ENCODE results near the gene GLYAT.

The GLYAT gene

DNA sequence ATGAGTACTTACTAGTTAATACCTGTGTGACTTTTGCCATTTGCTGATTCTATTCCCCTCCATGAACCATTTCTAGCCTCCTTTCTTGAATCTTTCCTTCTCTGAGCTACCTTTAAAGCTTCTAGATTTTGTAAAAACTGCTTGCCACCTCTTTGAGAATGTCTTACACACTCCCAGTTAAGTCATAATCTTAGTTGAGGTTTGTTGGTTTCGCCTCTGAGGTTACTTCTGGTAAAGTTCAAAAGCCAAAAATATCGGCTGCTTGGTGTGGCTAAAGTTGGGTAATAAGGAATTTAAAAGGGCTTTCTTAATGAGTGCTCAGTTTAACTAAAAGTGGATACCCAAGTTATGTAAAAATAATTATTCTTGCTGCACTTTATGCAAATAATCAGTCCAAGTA is 10.4 kb upstream of the GLYAT start:
- Histone ChIP-seq H2BK5ac (ENCODE audit: low read depth, low read length, poor library complexity, severe bottlenecking) (no peak overlapping the region), H4K91ac (ENCODE audit: low read length) (no peak overlapping the region), H2BK12ac (ENCODE audit: low read length in 2 of 2) (no peak overlapping the region), H2BK15ac (ENCODE audit: low read depth, poor library complexity, severe bottlenecking) (no peak overlapping the region), H2AK5ac (ENCODE audit: low read length, severe bottlenecking) (no peak overlapping the region), H2AFZ (ENCODE audit: low read depth, low read length) (no peak overlapping the region), H3K18ac (ENCODE audit: low read depth in 1 of 2, low read length in 2 of 2) (no peak overlapping the region), H3K4ac (ENCODE audit: low read depth in 1 of 2, low read length in 2 of 2) (no peak overlapping the region), H3K27me3 (ENCODE audit: control insufficient read depth in 1 of 2, insufficient read depth in 1 of 2, low read length in 2 of 2) (no peaks in the 10 kb centered on the region), H3K4me1 (ENCODE audit: control insufficient read depth, insufficient read depth, low read depth, low read length) (peaks cover 4% of the 10 kb centered on the region), H3K9ac (ENCODE audit: low read length) (no peak overlapping the region), H3K14ac (ENCODE audit: low read length in 2 of 2) (no peak overlapping the region), H3K27ac (ENCODE audit: low read length, poor library complexity, severe bottlenecking) (no peak overlapping the region), H3K4me2 (ENCODE audit: low read length, poor library complexity, severe bottlenecking) (no peak overlapping the region), H3K9me3 (ENCODE audit: control insufficient read depth, low read length) (peaks cover 8% of the 10 kb centered on the region), H3K23ac (ENCODE audit: low read length in 2 of 2) (no peak overlapping the region), H2BK120ac (ENCODE audit: low read depth, low read length) (no peak overlapping the region), H3K4me3 (ENCODE audit: insufficient read depth in 1 of 2, low read depth in 1 of 2, low read length in 2 of 2) (no peak overlapping the region), H4K8ac (ENCODE audit: low read length) (no peak overlapping the region), H3K79me1 (replicated peaks; ENCODE audit: low read length, poor library complexity, severe bottlenecking) (no peaks in the 10 kb centered on the region), H3K36me3 (ENCODE audit: control insufficient read depth in 1 of 2, insufficient read depth in 2 of 2, low read depth in 1 of 2, low read length in 2 of 2) (no peaks in the 10 kb centered on the region)
- DNase-seq: no peak
- 83% methylated on average over 2 of the region's 2 CpGs for WGBS

DNA sequence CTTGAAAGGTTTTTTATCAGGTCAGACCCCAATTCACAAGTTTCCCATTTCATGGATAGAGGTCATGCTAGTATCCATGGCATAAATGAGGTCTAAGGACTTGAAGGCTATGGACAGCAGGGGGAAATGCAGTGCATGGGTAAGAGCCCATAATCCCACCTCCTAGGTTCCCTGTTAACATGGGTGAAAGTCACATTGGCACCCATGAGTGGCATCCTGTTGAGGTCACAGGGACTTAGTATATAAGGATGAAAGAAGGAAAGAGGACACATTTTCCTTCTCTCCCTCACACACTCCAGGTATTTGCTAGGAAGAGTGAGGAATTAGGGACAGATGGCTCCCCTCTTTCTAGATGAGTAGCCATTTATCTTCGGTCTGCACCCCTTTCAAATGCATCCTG is 9.4 kb upstream of the GLYAT start:
- no peak for DNase-seq
- H3K14ac ChIP-seq (ENCODE audit: low read length in 2 of 2): no peak overlapping the region
- H4K91ac ChIP-seq (ENCODE audit: low read length): no peak overlapping the region
- H3K4me3 ChIP-seq (ENCODE audit: insufficient read depth in 1 of 2, low read depth in 1 of 2, low read length in 2 of 2): no peak overlapping the region
- H3K79me1 ChIP-seq (replicated peaks; ENCODE audit: low read length, poor library complexity, severe bottlenecking): no peaks in the 10 kb centered on the region
- H2AK5ac ChIP-seq (ENCODE audit: low read length, severe bottlenecking): no peak overlapping the region
- H2AFZ ChIP-seq (ENCODE audit: low read depth, low read length): no peak overlapping the region
- no peak overlapping the region for H2BK120ac ChIP-seq (ENCODE audit: low read depth, low read length)
- H3K4ac ChIP-seq (ENCODE audit: low read depth in 1 of 2, low read length in 2 of 2): no peak overlapping the region
- H3K18ac ChIP-seq (ENCODE audit: low read depth in 1 of 2, low read length in 2 of 2): no peak overlapping the region
- no peaks in the 10 kb centered on the region for H3K36me3 ChIP-seq (ENCODE audit: control insufficient read depth in 1 of 2, insufficient read depth in 2 of 2, low read depth in 1 of 2, low read length in 2 of 2)
- no peak overlapping the region for H3K4me2 ChIP-seq (ENCODE audit: low read length, poor library complexity, severe bottlenecking)
- no peak overlapping the region for H2BK15ac ChIP-seq (ENCODE audit: low read depth, poor library complexity, severe bottlenecking)
- no peak overlapping the region for H3K27ac ChIP-seq (ENCODE audit: low read length, poor library complexity, severe bottlenecking)
- H3K23ac ChIP-seq (ENCODE audit: low read length in 2 of 2): no peak overlapping the region
- 60% methylated on average over 1 of the region's 1 CpG for WGBS
- peaks cover 4% of the 10 kb centered on the region for H3K4me1 ChIP-seq (ENCODE audit: control insufficient read depth, insufficient read depth, low read depth, low read length)
- no peak overlapping the region for H4K8ac ChIP-seq (ENCODE audit: low read length)
- no peaks in the 10 kb centered on the region for H3K27me3 ChIP-seq (ENCODE audit: control insufficient read depth in 1 of 2, insufficient read depth in 1 of 2, low read length in 2 of 2)
- H2BK5ac ChIP-seq (ENCODE audit: low read depth, low read length, poor library complexity, severe bottlenecking): no peak overlapping the region
- H2BK12ac ChIP-seq (ENCODE audit: low read length in 2 of 2): no peak overlapping the region
- H3K9me3 ChIP-seq (ENCODE audit: control insufficient read depth, low read length): peaks cover 8% of the 10 kb centered on the region
- no peak overlapping the region for H3K9ac ChIP-seq (ENCODE audit: low read length)

DNA sequence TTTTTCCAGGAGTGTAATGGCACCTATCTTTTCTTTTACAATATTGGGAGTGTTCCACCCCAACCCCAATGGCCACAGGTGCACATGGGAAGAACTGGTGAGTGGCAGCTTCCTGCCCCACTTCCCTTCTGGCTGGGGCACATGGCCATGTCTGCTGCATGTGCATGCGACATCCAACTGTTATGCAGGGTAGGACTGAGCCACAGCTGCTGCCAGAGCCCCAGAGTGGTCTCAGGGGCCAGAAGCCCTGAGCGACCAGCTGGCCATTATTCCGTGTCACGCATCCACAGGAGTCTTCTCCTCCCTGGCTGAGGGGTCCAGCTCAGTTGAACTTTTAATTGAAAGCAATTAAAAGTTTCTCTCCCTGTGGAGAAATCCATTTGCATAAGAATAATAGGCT is 8.7 kb upstream of the GLYAT start:
- H3K36me3 ChIP-seq (ENCODE audit: control insufficient read depth in 1 of 2, insufficient read depth in 2 of 2, low read depth in 1 of 2, low read length in 2 of 2): no peaks in the 10 kb centered on the region
- no peak overlapping the region for H2BK5ac ChIP-seq (ENCODE audit: low read depth, low read length, poor library complexity, severe bottlenecking)
- H2BK12ac ChIP-seq (ENCODE audit: low read length in 2 of 2): no peak overlapping the region
- no peak overlapping the region for H3K4me3 ChIP-seq (ENCODE audit: insufficient read depth in 1 of 2, low read depth in 1 of 2, low read length in 2 of 2)
- DNase-seq: no peak
- no peak overlapping the region for H3K27ac ChIP-seq (ENCODE audit: low read length, poor library complexity, severe bottlenecking)
- H3K4me1 ChIP-seq (ENCODE audit: control insufficient read depth, insufficient read depth, low read depth, low read length): peaks cover 4% of the 10 kb centered on the region
- H3K4me2 ChIP-seq (ENCODE audit: low read length, poor library complexity, severe bottlenecking): no peak overlapping the region
- H3K23ac ChIP-seq (ENCODE audit: low read length in 2 of 2): no peak overlapping the region
- H2BK120ac ChIP-seq (ENCODE audit: low read depth, low read length): no peak overlapping the region
- 66% methylated on average over 4 of the region's 4 CpGs for WGBS
- H3K27me3 ChIP-seq (ENCODE audit: control insufficient read depth in 1 of 2, insufficient read depth in 1 of 2, low read length in 2 of 2): no peaks in the 10 kb centered on the region
- no peak overlapping the region for H3K18ac ChIP-seq (ENCODE audit: low read depth in 1 of 2, low read length in 2 of 2)
- H4K91ac ChIP-seq (ENCODE audit: low read length): no peak overlapping the region
- no peak overlapping the region for H2AFZ ChIP-seq (ENCODE audit: low read depth, low read length)
- H3K9ac ChIP-seq (ENCODE audit: low read length): no peak overlapping the region
- H3K4ac ChIP-seq (ENCODE audit: low read depth in 1 of 2, low read length in 2 of 2): no peak overlapping the region
- H4K8ac ChIP-seq (ENCODE audit: low read length): no peak overlapping the region
- no peaks in the 10 kb centered on the region for H3K79me1 ChIP-seq (replicated peaks; ENCODE audit: low read length, poor library complexity, severe bottlenecking)
- no peak overlapping the region for H2BK15ac ChIP-seq (ENCODE audit: low read depth, poor library complexity, severe bottlenecking)
- H3K14ac ChIP-seq (ENCODE audit: low read length in 2 of 2): no peak overlapping the region
- peaks cover 8% of the 10 kb centered on the region for H3K9me3 ChIP-seq (ENCODE audit: control insufficient read depth, low read length)
- no peak overlapping the region for H2AK5ac ChIP-seq (ENCODE audit: low read length, severe bottlenecking)

DNA sequence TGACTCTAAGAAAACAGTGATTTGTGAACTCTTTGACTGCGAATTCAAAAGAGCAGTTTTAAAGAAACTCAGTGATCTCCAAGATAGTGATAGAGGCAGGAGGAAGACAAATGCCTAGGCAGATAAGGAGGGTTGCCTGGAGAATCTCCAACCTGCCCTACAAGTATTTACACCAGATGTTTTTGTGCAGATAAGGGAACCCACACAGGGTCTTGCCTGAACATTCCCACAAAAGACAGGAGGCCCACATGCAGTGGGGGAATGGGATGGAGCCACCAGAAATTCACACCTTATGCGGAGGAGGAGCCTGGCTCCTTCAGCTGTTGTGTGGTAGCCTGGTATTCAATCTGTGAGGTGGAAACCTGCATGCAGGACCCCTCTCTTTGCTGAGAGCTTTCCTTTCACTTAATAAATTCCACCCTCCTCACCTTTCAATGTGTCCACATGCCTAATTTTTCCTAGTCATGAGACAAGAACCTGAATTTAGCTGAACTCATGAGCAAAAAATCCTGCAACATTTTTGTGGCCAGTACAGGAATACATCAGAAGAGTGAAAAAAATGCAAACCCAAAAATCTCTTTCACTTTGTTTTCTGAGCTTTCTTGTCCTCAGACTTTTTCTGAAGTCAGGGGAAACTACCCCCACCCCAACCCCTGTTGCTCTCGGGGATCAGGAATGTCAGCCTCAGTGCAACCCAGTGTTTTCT is 8.1 kb upstream of the GLYAT start:
- Histone ChIP-seq H3K9me3 (ENCODE audit: control insufficient read depth, low read length) (peaks cover 8% of the 10 kb centered on the region), H3K4ac (ENCODE audit: low read depth in 1 of 2, low read length in 2 of 2) (no peak overlapping the region), H2BK5ac (ENCODE audit: low read depth, low read length, poor library complexity, severe bottlenecking) (no peak overlapping the region), H2BK120ac (ENCODE audit: low read depth, low read length) (no peak overlapping the region), H3K4me2 (ENCODE audit: low read length, poor library complexity, severe bottlenecking) (no peak overlapping the region), H3K79me1 (replicated peaks; ENCODE audit: low read length, poor library complexity, severe bottlenecking) (no peaks in the 10 kb centered on the region), H3K27ac (ENCODE audit: low read length, poor library complexity, severe bottlenecking) (no peak overlapping the region), H3K18ac (ENCODE audit: low read depth in 1 of 2, low read length in 2 of 2) (no peak overlapping the region), H3K4me1 (ENCODE audit: control insufficient read depth, insufficient read depth, low read depth, low read length) (peaks cover 4% of the 10 kb centered on the region), H3K4me3 (ENCODE audit: insufficient read depth in 1 of 2, low read depth in 1 of 2, low read length in 2 of 2) (no peak overlapping the region), H4K91ac (ENCODE audit: low read length) (no peak overlapping the region), H3K9ac (ENCODE audit: low read length) (no peak overlapping the region), H3K36me3 (ENCODE audit: control insufficient read depth in 1 of 2, insufficient read depth in 2 of 2, low read depth in 1 of 2, low read length in 2 of 2) (no peaks in the 10 kb centered on the region), H3K14ac (ENCODE audit: low read length in 2 of 2) (no peak overlapping the region), H3K23ac (ENCODE audit: low read length in 2 of 2) (no peak overlapping the region), H2BK15ac (ENCODE audit: low read depth, poor library complexity, severe bottlenecking) (no peak overlapping the region), H2AK5ac (ENCODE audit: low read length, severe bottlenecking) (no peak overlapping the region), H4K8ac (ENCODE audit: low read length) (no peak overlapping the region), H2BK12ac (ENCODE audit: low read length in 2 of 2) (no peak overlapping the region), H2AFZ (ENCODE audit: low read depth, low read length) (no peak overlapping the region), H3K27me3 (ENCODE audit: control insufficient read depth in 1 of 2, insufficient read depth in 1 of 2, low read length in 2 of 2) (no peaks in the 10 kb centered on the region)
- 61% methylated on average over 3 of the region's 3 CpGs for WGBS
- no peak for DNase-seq
